ENCODE results near the gene IGSF8. TPM values are rescaled to one million over a fixed set of nuclear protein-coding genes. Genes with fewer than 3 reads are reported as not detected.
A peak's percentile ranks its signal among the peaks of the same experiment; 100 is the strongest.

Gene IGSF8
- total RNA-seq, 1 experiment from 2014 or later, result 14.0 TPM

DNA sequence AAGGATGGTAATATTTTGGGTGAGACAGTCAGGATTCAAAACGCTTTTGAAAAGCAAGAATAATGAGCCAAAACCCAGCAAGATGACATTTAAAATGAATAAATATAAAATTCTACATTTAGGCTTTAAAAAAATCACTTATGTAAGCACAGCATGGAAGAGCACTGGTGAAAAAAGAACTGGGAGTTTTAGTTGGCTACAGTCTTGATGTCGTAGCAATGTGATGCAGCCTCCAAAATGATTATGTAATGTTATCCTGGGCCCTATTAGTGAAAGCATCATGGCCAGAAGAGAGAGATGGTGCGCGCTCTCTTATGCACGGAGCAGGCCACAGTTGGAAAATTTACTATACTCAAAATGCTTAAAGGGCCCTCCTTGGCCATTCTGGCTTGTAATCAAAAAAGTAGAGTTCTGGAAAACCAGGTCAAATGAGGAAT, 11.9 kb downstream of the IGSF8 start:
- Histone ChIP-seq H3K4me3 (ENCODE audit: low read depth, low read length, poor library complexity, severe bottlenecking) (no peak overlapping the region), H3K27ac (ENCODE audit: low read depth, low read length, poor library complexity, severe bottlenecking) (no peak overlapping the region), H3K4me1 (ENCODE audit: insufficient read depth, low read length, poor library complexity, severe bottlenecking) (no peaks in the 10 kb centered on the region), H3K9me3 (ENCODE audit: low read depth, low read length, poor library complexity, severe bottlenecking) (no peaks in the 10 kb centered on the region), H3K27me3 (replicated peaks; ENCODE audit: insufficient read depth, low read depth, low read length, poor library complexity) (peaks cover 18% of the 10 kb centered on the region), H3K36me3 (ENCODE audit: insufficient read depth, low read length, poor library complexity, severe bottlenecking) (no peaks in the 10 kb centered on the region)
- DNase-seq (ENCODE audit: low spot score), result no peak
- BruUV-seq (replicated peaks), result no TSS peak
- intact Hi-C loops (cut with micrococcal nuclease; ENCODE audit: unreplicated experiment), result loop anchor here (5.0 kb wide), 1 partner anchor 39 kb away; no protein-coding TSS in a partner anchor
- TF ChIP-seq EZH2 (IDR thresholded peaks at IDR 0.05; ENCODE audit: borderline replicate concordance, low read depth, low read length, poor library complexity, severe bottlenecking), result no peak
- TF ChIP-seq, protein P1, sequence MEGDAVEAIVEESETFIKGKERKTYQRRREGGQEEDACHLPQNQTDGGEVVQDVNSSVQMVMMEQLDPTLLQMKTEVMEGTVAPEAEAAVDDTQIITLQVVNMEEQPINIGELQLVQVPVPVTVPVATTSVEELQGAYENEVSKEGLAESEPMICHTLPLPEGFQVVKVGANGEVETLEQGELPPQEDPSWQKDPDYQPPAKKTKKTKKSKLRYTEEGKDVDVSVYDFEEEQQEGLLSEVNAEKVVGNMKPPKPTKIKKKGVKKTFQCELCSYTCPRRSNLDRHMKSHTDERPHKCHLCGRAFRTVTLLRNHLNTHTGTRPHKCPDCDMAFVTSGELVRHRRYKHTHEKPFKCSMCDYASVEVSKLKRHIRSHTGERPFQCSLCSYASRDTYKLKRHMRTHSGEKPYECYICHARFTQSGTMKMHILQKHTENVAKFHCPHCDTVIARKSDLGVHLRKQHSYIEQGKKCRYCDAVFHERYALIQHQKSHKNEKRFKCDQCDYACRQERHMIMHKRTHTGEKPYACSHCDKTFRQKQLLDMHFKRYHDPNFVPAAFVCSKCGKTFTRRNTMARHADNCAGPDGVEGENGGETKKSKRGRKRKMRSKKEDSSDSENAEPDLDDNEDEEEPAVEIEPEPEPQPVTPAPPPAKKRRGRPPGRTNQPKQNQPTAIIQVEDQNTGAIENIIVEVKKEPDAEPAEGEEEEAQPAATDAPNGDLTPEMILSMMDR (conservative IDR thresholded peaks at IDR 0.05; ENCODE audit: low read depth, low read length), result no peak
- ChIA-PET POLR2A (ENCODE audit: low non-redundant PET) (no interaction called here), CTCF (interaction anchor here (0.7 to 1.3 kb wide), 5 partner anchors 83 to 330 kb away, joined by 3 to 4 read pairs (median 3); no protein-coding TSS in a partner anchor)

DNA sequence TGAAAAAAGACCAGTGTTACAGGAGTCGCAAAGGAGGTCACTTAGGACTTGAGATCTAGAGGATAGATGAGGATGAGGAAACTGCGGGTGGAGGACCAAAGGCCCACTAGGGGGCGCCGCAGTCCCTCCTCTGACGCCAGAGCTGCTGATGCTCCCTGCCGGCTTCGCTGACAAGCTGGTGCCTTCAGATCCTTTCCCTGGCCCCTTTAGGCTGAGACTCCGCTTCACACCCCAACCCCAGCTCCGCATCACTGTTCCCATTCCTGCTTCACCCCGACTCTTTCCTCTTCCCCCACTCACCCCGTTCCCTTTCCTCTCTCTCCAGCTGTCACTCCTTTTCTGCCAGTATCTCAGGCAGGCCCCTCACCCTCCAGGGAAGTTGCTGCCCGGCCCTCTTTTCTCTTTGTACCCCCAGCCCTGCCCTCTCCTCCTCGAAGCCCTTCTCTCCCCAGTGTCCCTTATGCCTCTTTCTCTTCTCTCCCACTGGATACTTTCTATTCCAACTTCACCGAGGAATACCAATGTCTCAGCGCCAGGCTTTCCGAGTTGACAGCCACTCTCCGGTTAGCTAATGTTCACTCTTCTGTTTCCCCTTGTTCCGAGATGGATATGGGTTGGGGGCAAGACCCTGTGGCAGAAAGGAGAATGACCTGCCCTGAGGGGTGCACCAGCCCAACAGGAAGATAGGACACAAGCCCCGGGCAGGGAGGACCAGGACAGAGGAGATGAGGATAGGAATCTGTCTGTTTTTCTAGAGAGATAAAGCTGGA, 12.5 kb downstream of the IGSF8 start:
- peak; percentile 82 for DNase-seq (ENCODE audit: low spot score)
- H3K27me3 ChIP-seq (replicated peaks; ENCODE audit: insufficient read depth, low read depth, low read length, poor library complexity), result peaks cover 24% of the 10 kb centered on the region
- no peak for TF ChIP-seq EZH2 (IDR thresholded peaks at IDR 0.05; ENCODE audit: borderline replicate concordance, low read depth, low read length, poor library complexity, severe bottlenecking)
- TF ChIP-seq, protein P1 (conservative IDR thresholded peaks at IDR 0.05; ENCODE audit: low read depth, low read length), result peak; percentile 89
- no peaks in the 10 kb centered on the region for H3K4me1 ChIP-seq (ENCODE audit: insufficient read depth, low read length, poor library complexity, severe bottlenecking)
- no peak overlapping the region for H3K27ac ChIP-seq (ENCODE audit: low read depth, low read length, poor library complexity, severe bottlenecking)
- BruUV-seq (replicated peaks), result no TSS peak
- H3K36me3 ChIP-seq (ENCODE audit: insufficient read depth, low read length, poor library complexity, severe bottlenecking), result no peaks in the 10 kb centered on the region
- H3K9me3 ChIP-seq (ENCODE audit: low read depth, low read length, poor library complexity, severe bottlenecking), result no peaks in the 10 kb centered on the region
- no peak overlapping the region for H3K4me3 ChIP-seq (ENCODE audit: low read depth, low read length, poor library complexity, severe bottlenecking)
- intact Hi-C loops (cut with micrococcal nuclease; ENCODE audit: unreplicated experiment), result loop anchor here (1.0 to 5.0 kb wide), 2 partner anchors 39 to 205 kb away; no protein-coding TSS in a partner anchor
- POLR2A ChIA-PET (ENCODE audit: low non-redundant PET), result no interaction called here
- CTCF ChIA-PET, result interaction anchor here (0.7 to 1.3 kb wide), 12 partner anchors 16 to 330 kb away, joined by 3 to 7 read pairs (median 3); partner anchors contain the start of gene KCNJ10

DNA sequence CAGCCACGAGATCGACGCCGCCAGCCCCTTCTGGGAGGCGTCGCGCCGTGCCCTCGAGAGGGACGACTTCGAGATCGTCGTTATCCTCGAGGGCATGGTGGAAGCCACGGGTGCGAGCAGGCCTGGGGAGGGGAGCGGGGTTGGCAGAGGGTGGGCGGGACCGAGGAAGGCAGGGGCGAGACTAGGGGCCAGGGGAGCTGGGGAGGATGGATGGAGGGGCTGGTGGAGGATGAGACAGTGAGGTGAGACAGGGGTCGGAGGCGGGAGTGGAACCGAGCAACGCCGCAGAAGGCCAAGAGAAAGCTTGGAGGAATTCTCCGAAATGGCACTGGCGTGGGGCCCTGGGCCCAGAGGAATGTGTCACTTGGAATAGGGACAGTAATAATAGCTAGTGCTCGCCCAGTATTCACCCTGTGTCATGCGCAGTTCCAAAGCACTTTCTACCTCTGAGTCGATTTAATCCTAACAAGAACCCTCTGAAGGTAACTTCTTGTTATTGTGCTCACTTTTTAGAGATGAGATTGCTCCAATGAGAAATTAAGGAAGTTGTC, 13.6 kb downstream of the IGSF8 start:
- H3K27me3 ChIP-seq (replicated peaks; ENCODE audit: insufficient read depth, low read depth, low read length, poor library complexity), result peaks cover 34% of the 10 kb centered on the region
- intact Hi-C loops (cut with micrococcal nuclease; ENCODE audit: unreplicated experiment), result loop anchor here (1.0 to 5.0 kb wide), 2 partner anchors 38 to 206 kb away; no protein-coding TSS in a partner anchor
- TF ChIP-seq, protein P1 (conservative IDR thresholded peaks at IDR 0.05; ENCODE audit: low read depth, low read length), result no peak
- TF ChIP-seq EZH2 (IDR thresholded peaks at IDR 0.05; ENCODE audit: borderline replicate concordance, low read depth, low read length, poor library complexity, severe bottlenecking), result no peak

More for the DNA sequence above, 13.6 kb downstream of the IGSF8 start:
- Histone ChIP-seq H3K27ac (ENCODE audit: low read depth, low read length, poor library complexity, severe bottlenecking) (no peak overlapping the region), H3K4me1 (ENCODE audit: insufficient read depth, low read length, poor library complexity, severe bottlenecking) (no peaks in the 10 kb centered on the region), H3K4me3 (ENCODE audit: low read depth, low read length, poor library complexity, severe bottlenecking) (no peak overlapping the region), H3K9me3 (ENCODE audit: low read depth, low read length, poor library complexity, severe bottlenecking) (no peaks in the 10 kb centered on the region), H3K36me3 (ENCODE audit: insufficient read depth, low read length, poor library complexity, severe bottlenecking) (no peaks in the 10 kb centered on the region)
- BruUV-seq (replicated peaks), result no TSS peak
- ChIA-PET POLR2A (ENCODE audit: low non-redundant PET) (no interaction called here), CTCF (interaction anchor here (1.2 kb wide), 1 partner anchor 167 kb away, joined by 4 read pairs; no protein-coding TSS in a partner anchor)
- no peak for DNase-seq (ENCODE audit: low spot score)

Measured in A673 (cell line).